HG03354 (cell line): ENCODE results near the gene MIEF2.

Experiments
- ATAC-seq: cut with Tn5 transposase; IDR thresholded peaks from one replicate; pipeline ENCODE4 v1.9.1; 2021; ENCODE audit warnings: mild to moderate bottlenecking; ENCODE audit not compliant: unreplicated experiment, poor library complexity, severe bottlenecking

MIEF2 gene

GRCh38 chr17:18253947-18254821, 6.3 kb upstream of the MIEF2 start:
- ATAC-seq, result no peak

DNA sequence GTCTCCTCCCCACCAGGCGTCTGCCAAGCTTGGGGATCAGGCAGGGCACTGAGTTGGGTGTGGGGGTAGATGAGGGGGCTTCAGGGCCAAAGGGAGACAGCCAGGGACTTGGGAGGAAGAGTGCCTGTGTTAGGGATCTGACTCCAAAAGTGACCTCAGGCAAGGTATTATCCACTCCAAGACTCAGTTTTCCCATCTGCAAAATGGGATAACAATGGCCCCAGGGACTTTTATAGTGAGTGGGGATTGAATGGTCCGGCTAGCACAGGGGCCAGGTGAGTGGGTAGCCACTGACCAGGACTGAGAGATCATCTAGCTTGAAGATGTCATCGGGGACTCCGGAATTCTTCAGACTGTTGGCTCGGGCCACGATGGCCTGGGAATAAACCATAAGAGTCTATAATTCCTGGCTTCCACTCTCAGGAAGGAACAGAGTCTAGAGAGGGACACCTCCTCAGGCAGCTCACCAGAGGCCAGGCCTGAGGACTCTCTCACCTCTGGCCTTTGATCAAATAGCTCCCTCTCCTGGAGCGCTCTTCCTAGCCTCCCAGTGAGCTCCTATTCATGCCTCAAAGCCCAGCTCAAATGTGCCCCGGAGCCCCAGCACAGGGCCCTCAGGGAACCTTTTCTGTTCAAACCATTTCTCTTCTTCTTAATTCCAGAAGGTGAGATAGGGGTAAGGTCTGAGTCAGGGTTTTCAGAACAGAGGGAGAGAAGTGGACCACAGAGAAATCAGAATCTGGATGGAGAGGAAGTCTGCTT, 5.4 kb upstream of the MIEF2 start:
- ATAC-seq, result no peak

- ATAC-seq, result no peak
These were observed 4.1 kb upstream of the MIEF2 start for GRCh38 chr17:18256351-18256750.

GRCh38 chr17:18256776-18257175, 3.7 kb upstream of the MIEF2 start:
- no peak for ATAC-seq

GRCh38 chr17:18257268-18257981, 3.0 kb upstream of the MIEF2 start:
- peak; percentile 6 for ATAC-seq

GRCh38 chr17:18257982-18258355, 2.5 kb upstream of the MIEF2 start:
- ATAC-seq, result peak; percentile 33

GRCh38 chr17:18258356-18259038, 2.0 kb upstream of the MIEF2 start, which contains the start of gene FLII:
Gene FLII (minus strand): TSS chr17:18258738. CDS start chr17:18258690, 48 bp downstream.
- ATAC-seq, result peak; percentile 15

GRCh38 chr17:18259621-18260331, 686 bp upstream of the MIEF2 start:
- ATAC-seq, result no peak

- ATAC-seq, result peak; percentile 17
These were observed 669 bp downstream of the MIEF2 start for GRCh38 chr17:18261146-18261515.

DNA sequence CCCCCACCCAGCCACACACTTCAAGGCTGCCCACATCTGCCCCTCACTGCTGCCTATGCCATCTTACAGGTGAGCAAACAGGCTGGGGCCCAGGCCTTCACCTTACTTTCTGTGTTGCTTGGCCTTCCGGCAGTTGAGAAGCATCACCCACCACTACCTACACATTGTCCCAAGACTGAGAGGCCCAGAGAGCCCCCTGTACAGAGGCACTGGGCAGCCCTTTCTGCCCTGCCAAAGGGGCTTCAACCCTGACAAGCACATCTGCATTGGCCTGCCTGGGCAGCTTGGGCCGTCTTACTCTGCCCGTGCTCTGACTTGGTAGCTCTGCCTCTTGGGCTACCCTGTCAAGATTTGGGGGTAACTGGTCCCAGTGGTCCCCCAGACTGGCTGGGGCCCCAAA, 1.2 kb downstream of the MIEF2 start:
- no peak for ATAC-seq

- ATAC-seq, result no peak
These were observed 1.6 kb downstream of the MIEF2 start for GRCh38 chr17:18262111-18262510.

DNA sequence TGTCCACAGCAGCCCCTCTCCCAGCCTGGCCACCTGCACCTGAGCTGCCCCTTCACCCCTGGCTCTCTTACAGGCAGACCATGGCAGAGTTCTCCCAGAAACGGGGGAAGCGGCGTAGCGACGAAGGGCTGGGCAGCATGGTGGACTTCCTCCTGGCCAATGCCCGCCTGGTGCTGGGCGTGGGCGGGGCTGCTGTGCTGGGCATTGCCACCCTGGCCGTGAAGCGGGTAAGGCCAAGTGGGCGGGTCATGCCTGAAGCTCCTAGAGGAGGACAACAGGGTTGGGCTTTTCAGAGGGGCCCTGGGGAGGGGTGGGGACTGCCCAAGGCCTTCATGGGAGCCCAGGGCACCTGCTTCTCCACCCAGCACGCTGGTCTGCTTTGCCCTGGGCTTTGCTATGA, 2.2 kb downstream of the MIEF2 start:
- ATAC-seq, result no peak

GRCh38 chr17:18263885-18264682, 3.6 kb downstream of the MIEF2 start:
- no peak for ATAC-seq

GRCh38 chr17:18267366-18267765, 6.9 kb downstream of the MIEF2 start:
- no peak for ATAC-seq

DNA sequence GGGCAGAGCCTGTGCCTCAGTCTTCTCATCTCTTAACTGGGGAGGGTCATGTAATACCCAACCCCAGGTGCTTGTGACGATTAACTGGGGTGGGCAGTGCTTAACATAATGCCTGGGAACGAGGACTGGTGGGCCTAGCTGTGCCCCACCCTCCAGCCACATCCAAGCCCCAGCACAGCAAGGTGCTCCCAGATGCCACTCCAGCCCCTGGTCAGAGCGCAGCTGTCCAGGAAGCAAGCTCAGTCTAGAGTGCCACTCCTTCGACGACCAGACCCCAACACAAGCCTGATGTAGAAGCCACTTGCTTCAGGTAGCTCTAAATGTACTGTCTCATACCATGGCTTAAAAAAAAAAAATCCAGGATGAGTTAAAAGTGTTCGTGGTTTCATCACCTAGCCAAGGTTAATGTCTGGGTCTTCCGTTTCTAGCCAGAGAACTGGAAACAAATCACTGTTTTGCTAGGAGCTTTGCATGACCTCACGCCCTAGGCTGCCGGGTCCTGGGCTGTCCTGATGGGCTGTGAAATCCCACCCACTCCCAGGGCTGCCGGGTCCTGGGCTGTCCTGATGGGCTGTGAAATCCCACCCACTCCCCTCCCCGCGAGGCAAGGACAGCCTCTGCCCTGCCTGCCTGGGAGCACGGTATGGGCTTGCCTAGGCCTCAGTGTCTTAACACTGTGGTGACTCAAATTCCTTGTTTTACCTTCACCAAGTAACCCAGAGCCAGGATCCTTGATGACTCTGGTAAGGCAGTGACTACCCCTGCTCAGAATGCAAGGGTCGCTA, 7.7 kb downstream of the MIEF2 start:
- ATAC-seq, result no peak

- no peak for ATAC-seq
These were observed 9.8 kb downstream of the MIEF2 start for GRCh38 chr17:18270046-18270931.

DNA sequence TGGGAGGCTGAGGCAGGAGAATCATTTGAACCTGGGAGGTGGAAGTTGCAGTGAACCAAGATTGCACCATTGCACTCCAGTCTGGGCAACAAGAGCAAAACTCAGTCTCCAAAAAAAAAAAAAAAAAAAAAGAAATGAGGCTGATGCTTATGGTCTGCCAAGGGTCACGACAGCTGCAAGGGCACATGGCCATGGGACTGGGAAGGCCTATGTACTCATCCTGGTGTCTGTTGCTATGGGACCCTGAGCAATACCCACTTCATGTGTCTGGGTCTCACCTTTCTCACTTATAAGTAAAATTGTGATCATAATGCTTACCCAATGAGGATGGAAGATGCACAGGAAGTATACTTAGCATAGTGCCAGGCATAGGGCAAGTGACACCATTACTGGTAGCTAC, 16.6 kb downstream of the MIEF2 start:
- no peak for ATAC-seq
